Lower leg skin (tissue), 4 donors: ENCODE data around the gene CTNNA2. TPM values are rescaled to one million over a fixed set of nuclear protein-coding genes. Genes with fewer than 3 reads are reported as not detected.

Source experiments
- DNase-seq, 2 donors: peaks; one replicate each; pipeline ENCODE4 v3.0.0-alpha.2; 2019; ENCODE audit warnings: low spot score in 2 of 2
- H3K4me3 ChIP-seq: fragments of 200-600 bp; sonication (generic); 2 replicates; pipeline ENCODE4 v1.5.1; 2017; ENCODE audit warnings: mild to moderate bottlenecking, low read depth; ENCODE audit not compliant: poor library complexity, severe bottlenecking
- POLR2A ChIP-seq, 2 donors: fragments of 450-650 bp; IDR thresholded peaks; one replicate each; pipeline ENCODE4 v1.6.1; 2016 to 2017; ENCODE audit warnings: antibody characterized with exemption in 2 of 2, mild to moderate bottlenecking in 1 of 2, moderate library complexity in 1 of 2
- WGBS, 2 donors: methylation state at CpG; one replicate each; pipeline ENCODE4 v1.1.5; 2018; 5-methylcytosine and 5-hydroxymethylcytosine counted together
- intact Hi-C: fragments of 100-400 bp; cut with DNase I; formaldehyde crosslinking; loops from one replicate; pipeline ENCODE4 v1.15.0; 2023; ENCODE audit warnings: low total_unique reads
- total RNA-seq, 4 donors: library from RNA; depleted of rRNA; stranded (reverse); fragments of >200 nt; gene quantifications; one replicate each; pipeline ENCODE4 v1.1.0, GENCODE V29; 2016
- TF ChIP-seq, protein P1 (sequence below), 3 donors: fragments of 450-650 bp; IDR thresholded peaks; one replicate each; pipeline ENCODE4 v1.5.1; 2016; ENCODE audit warnings: antibody characterized with exemption in 3 of 3, mild to moderate bottlenecking in 3 of 3, moderate library complexity in 2 of 3

The CTNNA2 gene
- total RNA-seq, 4 donors from 2014 or later = not detected

DNA sequence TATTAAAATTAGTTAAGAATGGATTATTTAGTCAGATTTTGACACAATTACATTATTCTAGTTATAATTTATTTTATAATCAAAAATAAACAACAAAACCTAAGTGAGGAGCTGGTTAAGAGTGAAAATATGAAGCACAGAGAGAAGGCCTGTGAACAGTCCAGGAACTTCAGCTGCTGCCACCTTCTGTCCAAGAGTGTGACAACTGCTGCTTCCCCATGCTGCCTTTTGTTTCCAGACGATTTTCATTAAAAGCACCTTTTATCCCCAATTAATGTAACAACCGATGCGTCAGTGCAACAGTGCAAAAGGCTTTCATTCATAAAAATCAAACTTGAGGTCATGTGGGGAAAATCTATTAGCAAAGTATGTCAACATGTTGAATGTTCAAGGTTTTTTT, 363.6 kb downstream of the CTNNA2 start:
- H3K4me3 ChIP-seq = no peak overlapping the region
- 27% methylated on average over 3 of the region's 3 CpGs for WGBS, 2 donors
- intact Hi-C loops = no loop called here
- TF ChIP-seq POLR2A (IDR thresholded peaks at IDR 0.05) = no peak
- TF ChIP-seq, protein P1, sequence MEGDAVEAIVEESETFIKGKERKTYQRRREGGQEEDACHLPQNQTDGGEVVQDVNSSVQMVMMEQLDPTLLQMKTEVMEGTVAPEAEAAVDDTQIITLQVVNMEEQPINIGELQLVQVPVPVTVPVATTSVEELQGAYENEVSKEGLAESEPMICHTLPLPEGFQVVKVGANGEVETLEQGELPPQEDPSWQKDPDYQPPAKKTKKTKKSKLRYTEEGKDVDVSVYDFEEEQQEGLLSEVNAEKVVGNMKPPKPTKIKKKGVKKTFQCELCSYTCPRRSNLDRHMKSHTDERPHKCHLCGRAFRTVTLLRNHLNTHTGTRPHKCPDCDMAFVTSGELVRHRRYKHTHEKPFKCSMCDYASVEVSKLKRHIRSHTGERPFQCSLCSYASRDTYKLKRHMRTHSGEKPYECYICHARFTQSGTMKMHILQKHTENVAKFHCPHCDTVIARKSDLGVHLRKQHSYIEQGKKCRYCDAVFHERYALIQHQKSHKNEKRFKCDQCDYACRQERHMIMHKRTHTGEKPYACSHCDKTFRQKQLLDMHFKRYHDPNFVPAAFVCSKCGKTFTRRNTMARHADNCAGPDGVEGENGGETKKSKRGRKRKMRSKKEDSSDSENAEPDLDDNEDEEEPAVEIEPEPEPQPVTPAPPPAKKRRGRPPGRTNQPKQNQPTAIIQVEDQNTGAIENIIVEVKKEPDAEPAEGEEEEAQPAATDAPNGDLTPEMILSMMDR (IDR thresholded peaks at IDR 0.05) = no peak
- DNase-seq = no peak

DNA sequence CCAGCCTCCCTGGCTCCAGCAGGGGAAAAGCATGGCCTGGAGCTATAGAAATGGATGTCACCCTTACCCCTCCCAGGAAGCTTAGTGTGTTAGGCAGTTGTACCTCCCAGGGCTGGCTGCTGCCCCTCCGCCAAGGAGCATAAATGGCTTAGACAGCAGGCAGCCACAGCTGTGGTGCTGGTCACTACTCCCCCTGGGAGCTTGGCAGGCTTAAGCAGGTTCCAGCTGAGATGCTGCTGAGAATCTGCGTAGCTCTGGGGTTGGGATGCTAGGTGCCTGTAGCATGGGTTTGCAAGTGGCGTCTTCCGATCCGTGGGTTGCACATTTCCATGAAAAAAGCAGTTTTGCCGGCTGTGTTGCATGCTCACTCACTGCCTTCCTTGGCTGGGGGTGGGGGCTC, 369.7 kb downstream of the CTNNA2 start:
- TF ChIP-seq, protein P1 (IDR thresholded peaks at IDR 0.05) = no peak
- TF ChIP-seq POLR2A (IDR thresholded peaks at IDR 0.05) = no peak
- intact Hi-C loops = no loop called here
- no peak for DNase-seq
- 83% methylated on average over 6 of the region's 6 CpGs for WGBS, 2 donors
- H3K4me3 ChIP-seq = no peak overlapping the region

DNA sequence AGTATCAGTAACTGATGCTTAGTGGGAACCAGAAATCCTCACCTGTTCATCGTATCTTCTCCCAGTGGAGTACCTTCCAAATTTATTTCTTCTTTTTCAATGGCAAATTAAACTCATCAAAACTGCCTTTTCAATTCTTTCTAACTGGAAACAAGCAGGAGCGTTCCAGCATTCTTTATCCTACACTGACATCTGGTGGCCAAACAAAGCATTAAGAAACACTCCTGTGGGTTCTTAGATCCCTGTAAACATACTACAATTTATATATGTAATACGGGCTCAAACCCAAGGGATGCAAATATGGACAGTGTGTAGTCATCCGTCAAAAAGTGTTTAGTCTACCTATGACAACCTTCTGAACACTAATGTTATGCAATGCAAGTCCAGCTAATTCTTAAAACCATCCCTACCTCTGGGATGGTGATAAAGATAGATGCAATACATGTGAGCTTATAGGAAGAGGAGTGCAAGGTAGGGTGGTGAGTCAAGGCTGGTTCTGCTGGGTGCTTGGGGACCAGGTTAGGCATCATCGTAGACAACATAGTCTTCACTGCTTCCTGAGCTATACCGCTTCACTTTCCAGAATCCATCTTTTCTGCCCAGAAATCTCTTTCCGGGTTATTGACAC, 375.0 kb downstream of the CTNNA2 start:
- DNase-seq = no peak
- H3K4me3 ChIP-seq = no peak overlapping the region
- no peak for TF ChIP-seq POLR2A (IDR thresholded peaks at IDR 0.05)
- TF ChIP-seq, protein P1 (IDR thresholded peaks at IDR 0.05) = no peak
- intact Hi-C loops = no loop called here
- WGBS, 2 donors = 31 to 37% methylated on average over 7 of the region's 7 CpGs

- TF ChIP-seq, protein P1 (IDR thresholded peaks at IDR 0.05) = no peak
- TF ChIP-seq POLR2A (IDR thresholded peaks at IDR 0.05) = no peak
- 85 to 93% methylated on average over 2 of the region's 2 CpGs for WGBS, 2 donors
- intact Hi-C loops = no loop called here
- H3K4me3 ChIP-seq = no peak overlapping the region
- no peak for DNase-seq
These were observed 379.3 kb downstream of the CTNNA2 start for GRCh38 chr2:79892123-79892522.

- WGBS, 2 donors = 71 to 79% methylated on average over 4 of the region's 4 CpGs
- intact Hi-C loops = no loop called here
- no peak overlapping the region for H3K4me3 ChIP-seq
- DNase-seq = no peak
- TF ChIP-seq, protein P1 (IDR thresholded peaks at IDR 0.05) = no peak
- TF ChIP-seq POLR2A (IDR thresholded peaks at IDR 0.05) = no peak
These were observed 386.3 kb downstream of the CTNNA2 start for GRCh38 chr2:79899196-79899595.

DNA sequence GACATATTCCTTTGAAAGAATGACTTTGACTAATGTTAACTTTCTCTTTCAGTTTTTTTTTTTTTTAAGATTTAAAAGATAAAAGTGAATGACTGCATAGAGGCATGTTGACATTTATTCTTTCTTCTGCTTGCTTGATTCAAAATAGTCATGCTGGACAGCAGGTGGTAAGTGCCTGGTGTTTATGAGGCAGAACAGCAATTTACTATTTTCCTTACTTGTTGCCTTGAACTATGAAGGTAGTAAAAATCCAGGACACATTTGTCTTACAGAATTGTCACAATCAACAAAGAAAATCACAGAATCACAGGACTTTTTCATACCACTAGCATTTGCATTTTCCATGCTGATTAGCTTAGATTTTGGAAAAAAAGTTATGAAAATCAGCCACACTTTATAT, 388.3 kb downstream of the CTNNA2 start:
- intact Hi-C loops = no loop called here
- no peak for TF ChIP-seq POLR2A (IDR thresholded peaks at IDR 0.05)

More for the DNA sequence above, 388.3 kb downstream of the CTNNA2 start:
- no peak for DNase-seq
- H3K4me3 ChIP-seq = no peak overlapping the region
